H54 (cell line): ENCODE data around the gene CYB5R2.

Source experiments
- DNase-seq: peaks from one replicate; pipeline ENCODE4 v3.0.0; 2011; ENCODE audit warnings: low spot score, mixed read lengths; ENCODE audit not compliant: insufficient read length
- FAIRE-seq: peaks from 3 replicates; lab custom pipeline; 2011; peaks lifted over from hg19 to GRCh38; lab: Jason Lieb, UNC
- POLR2A ChIP-seq: IDR thresholded peaks from 2 replicates; pipeline ENCODE4 v1.6.1; 2011; ENCODE audit warnings: low read depth, mild to moderate bottlenecking, low read length

The CYB5R2 gene

GRCh38 chr11:7657306-7658025 lies 15.8 kb downstream of the CYB5R2 start:
- TF ChIP-seq POLR2A: no peak
- FAIRE-seq: no peak
- peak; percentile 43 for DNase-seq

- DNase-seq: no peak
- no peak for FAIRE-seq
- no peak for TF ChIP-seq POLR2A
Measured at GRCh38 chr11:7656704-7657103, 16.6 kb downstream of the CYB5R2 start.

- FAIRE-seq (no peak), DNase-seq (no peak)
- TF ChIP-seq POLR2A: no peak
Measured at GRCh38 chr11:7655253-7656217, 17.8 kb downstream of the CYB5R2 start.

GRCh38 chr11:7654195-7654705 lies 19.1 kb downstream of the CYB5R2 start:
- DNase-seq (no peak), FAIRE-seq (no peak)
- TF ChIP-seq POLR2A: no peak

GRCh38 chr11:7651700-7652099 lies 21.6 kb downstream of the CYB5R2 start:
- TF ChIP-seq POLR2A: no peak
- FAIRE-seq (no peak), DNase-seq (no peak)

- FAIRE-seq (no peak), DNase-seq (no peak)
- TF ChIP-seq POLR2A: no peak
Measured at GRCh38 chr11:7651140-7651551, 22.2 kb downstream of the CYB5R2 start.

- TF ChIP-seq POLR2A: no peak
- no peak for FAIRE-seq
- DNase-seq: no peak
Measured at GRCh38 chr11:7648264-7648663, 25.0 kb downstream of the CYB5R2 start.

- DNase-seq: no peak
Measured at GRCh38 chr11:7646866-7647265, 26.4 kb downstream of the CYB5R2 start.

GRCh38 chr11:7645206-7645605 lies 28.1 kb downstream of the CYB5R2 start:
- no peak for TF ChIP-seq POLR2A
- DNase-seq (no peak), FAIRE-seq (no peak)

More at GRCh38 chr11:7646866-7647265, 26.4 kb downstream of the CYB5R2 start:
- no peak for FAIRE-seq
- no peak for TF ChIP-seq POLR2A

- TF ChIP-seq POLR2A: no peak
- DNase-seq (no peak), FAIRE-seq (no peak)
Measured at GRCh38 chr11:7643314-7643713, 30.0 kb downstream of the CYB5R2 start.

- no peak for TF ChIP-seq POLR2A
- DNase-seq: no peak
- FAIRE-seq: no peak
Measured at GRCh38 chr11:7642747-7643146, 30.6 kb downstream of the CYB5R2 start.

GRCh38 chr11:7640816-7641215 lies 32.5 kb downstream of the CYB5R2 start:
- no peak for TF ChIP-seq POLR2A
- no peak for FAIRE-seq
- DNase-seq: no peak

GRCh38 chr11:7639643-7640025 lies 33.7 kb downstream of the CYB5R2 start:
- TF ChIP-seq POLR2A: no peak
- DNase-seq (no peak), FAIRE-seq (no peak)
